BE2C (cell line): Measurements from ENCODE around the gene PODNL1.

ENCODE experiments used
- DNase-seq: peaks from one replicate; pipeline ENCODE4 v3.0.0-alpha.2; 2020
- H3K27me3 ChIP-seq: fragments of 250-450 bp; sonication (Bioruptor Pico); 2 replicates; pipeline ENCODE4 v1.5.1; 2020; ENCODE audit warnings: mild to moderate bottlenecking
- H3K36me3 ChIP-seq: fragments of 250-450 bp; sonication (Bioruptor Pico); 2 replicates; pipeline ENCODE4 v1.5.1; 2020; ENCODE audit warnings: mild to moderate bottlenecking
- H3K4me1 ChIP-seq: fragments of 250-450 bp; sonication (Bioruptor Pico); 2 replicates; pipeline ENCODE4 v1.5.1; 2020
- H3K4me3 ChIP-seq: 2 replicates; pipeline ENCODE4 v1.5.1; 2011; ENCODE audit warnings: low read depth, low read length
- H3K9me3 ChIP-seq: fragments of 250-450 bp; sonication (Bioruptor Pico); 2 replicates; pipeline ENCODE4 v1.5.1; 2020
- CTCF ChIP-seq: IDR thresholded peaks from 2 replicates; pipeline ENCODE4 v1.5.1; 2012; ENCODE audit warnings: mild to moderate bottlenecking, low read depth, low read length

The PODNL1 gene

DNA sequence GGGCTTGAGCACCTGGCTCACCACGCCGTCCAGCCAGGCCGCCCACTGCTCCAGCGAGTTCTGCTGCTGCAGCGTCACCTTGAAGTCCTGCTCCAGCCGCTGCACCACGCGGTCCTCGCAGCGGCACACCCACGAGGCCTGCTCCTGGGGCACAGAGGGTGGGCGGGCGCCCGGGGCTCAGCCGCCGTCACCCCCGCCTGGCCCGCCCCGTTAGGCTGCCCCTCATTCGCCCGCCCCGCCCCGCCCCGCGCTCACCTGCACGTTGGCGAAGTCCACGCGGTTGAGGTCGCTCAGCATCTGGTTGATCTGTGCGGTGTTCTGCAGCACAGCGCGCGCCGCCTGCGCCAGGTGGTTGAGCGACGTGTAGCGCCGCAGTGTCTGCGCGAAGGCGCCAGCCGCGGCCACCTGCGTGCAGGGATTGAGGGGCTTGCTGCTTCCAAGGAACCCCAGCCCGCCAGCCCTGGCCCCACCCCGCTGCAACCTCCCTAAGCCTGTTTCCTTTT, 25.4 kb upstream of the PODNL1 start:
- no peak for TF ChIP-seq CTCF
- no peak overlapping the region for H3K4me3 ChIP-seq
- DNase-seq = no peak
- no peaks in the 10 kb centered on the region for H3K27me3 ChIP-seq
- no peaks in the 10 kb centered on the region for H3K4me1 ChIP-seq
- peaks cover 46% of the 10 kb centered on the region for H3K36me3 ChIP-seq
- no peaks in the 10 kb centered on the region for H3K9me3 ChIP-seq

DNA sequence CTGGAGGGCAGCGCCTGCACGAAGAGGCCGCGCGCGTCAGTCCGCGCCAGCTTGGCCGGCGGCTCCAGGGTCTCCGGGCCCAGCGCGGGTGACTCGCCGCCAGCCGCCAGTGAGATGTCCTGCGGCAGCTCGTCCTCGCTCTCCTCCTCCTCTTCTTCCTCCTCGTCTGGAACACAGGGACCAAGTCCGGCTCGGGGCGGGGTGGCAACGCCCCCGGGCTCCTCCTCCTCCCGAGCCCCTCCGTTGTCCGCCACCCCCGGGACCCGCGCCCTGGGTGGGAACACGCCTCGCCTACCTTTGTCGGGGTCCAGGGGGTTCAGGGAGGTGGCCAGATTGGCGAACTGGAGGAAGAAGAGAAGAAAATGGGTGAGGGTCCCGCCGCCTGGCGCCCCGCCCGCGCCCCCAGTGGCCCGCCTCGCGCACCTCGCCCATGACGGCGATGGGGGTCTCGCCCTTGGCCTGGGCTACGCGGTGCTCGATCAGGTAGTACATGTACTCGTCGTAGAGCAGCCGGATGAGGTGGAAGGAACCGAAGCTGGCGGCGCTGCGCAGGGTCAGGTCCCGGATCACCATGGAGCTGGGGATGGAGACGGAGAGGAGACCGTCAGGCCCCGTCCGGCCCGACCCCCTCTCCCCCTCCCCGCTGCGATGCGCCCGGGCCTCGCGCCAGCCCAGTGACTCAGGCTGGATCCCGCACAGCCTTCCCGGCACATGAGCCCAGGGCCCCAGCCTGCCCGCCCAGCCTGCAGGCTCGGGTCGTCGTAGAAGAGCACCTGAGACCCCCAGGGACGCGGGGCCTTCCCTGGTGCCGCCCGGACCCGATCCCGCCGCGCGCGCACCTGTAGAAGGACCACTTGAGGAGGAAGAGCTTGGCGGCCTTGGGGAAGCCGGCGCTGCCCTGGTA, 24.7 kb upstream of the PODNL1 start:
- DNase-seq = no peak
- no peaks in the 10 kb centered on the region for H3K9me3 ChIP-seq
- H3K36me3 ChIP-seq = peaks cover 46% of the 10 kb centered on the region
- H3K4me3 ChIP-seq = no peak overlapping the region
- TF ChIP-seq CTCF = no peak
- no peaks in the 10 kb centered on the region for H3K4me1 ChIP-seq
- no peaks in the 10 kb centered on the region for H3K27me3 ChIP-seq

DNA sequence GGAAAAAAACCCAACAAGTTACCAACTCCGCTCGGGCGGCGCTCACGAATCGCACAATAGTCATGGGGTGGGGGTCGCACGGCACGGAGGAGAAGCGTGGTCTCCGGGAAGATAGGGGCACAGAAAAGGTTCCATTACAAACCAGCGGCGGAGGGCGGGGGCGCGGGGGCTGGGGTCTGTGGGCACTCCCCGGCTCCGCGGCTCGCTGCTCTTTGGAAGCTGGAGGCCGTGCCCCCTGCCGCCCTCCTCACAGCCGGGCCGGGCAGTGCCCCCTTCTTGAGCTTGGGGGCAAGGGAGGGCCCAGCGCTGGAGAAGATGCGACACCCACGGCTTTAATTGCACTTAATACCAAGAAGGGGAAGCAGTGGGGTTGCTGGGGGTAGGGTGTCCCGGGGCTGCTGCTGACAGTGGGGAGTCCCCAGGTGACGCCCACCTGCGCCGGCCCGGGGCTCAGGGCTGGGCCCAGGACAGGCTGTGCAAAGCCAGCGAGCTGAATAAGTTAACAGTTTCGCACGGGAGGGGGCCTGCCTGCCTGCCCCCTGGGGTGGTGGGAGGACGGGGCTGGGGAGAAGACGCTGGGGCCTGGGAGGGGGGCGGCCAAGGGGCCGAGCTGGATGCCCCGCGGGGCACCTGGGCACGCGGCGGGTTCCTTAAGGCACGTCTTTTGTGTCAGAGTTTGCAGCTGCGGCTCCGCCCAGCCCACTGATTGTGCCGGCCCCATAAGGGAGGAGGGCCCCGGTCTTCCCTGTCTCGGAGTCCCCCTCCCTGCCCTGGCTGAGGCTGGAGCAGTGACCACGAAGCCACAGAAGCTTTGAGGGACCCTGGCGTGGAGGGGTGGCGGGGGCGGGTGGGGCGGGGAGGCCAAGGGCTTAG, 23.8 kb upstream of the PODNL1 start:
- Histone ChIP-seq H3K4me1 (no peaks in the 10 kb centered on the region), H3K27me3 (no peaks in the 10 kb centered on the region), H3K9me3 (no peaks in the 10 kb centered on the region), H3K36me3 (peaks cover 48% of the 10 kb centered on the region), H3K4me3 (no peak overlapping the region)
- DNase-seq = no peak
- no peak for TF ChIP-seq CTCF

- Histone ChIP-seq H3K4me1 (no peaks in the 10 kb centered on the region), H3K4me3 (no peak overlapping the region), H3K9me3 (no peaks in the 10 kb centered on the region), H3K36me3 (peaks cover 51% of the 10 kb centered on the region), H3K27me3 (no peaks in the 10 kb centered on the region)
- no peak for DNase-seq
- peak; percentile 23; the same call in 1 of the 2 replicates for TF ChIP-seq CTCF
Measured at GRCh38 chr19:13960863-13961784, 22.9 kb upstream of the PODNL1 start.

DNA sequence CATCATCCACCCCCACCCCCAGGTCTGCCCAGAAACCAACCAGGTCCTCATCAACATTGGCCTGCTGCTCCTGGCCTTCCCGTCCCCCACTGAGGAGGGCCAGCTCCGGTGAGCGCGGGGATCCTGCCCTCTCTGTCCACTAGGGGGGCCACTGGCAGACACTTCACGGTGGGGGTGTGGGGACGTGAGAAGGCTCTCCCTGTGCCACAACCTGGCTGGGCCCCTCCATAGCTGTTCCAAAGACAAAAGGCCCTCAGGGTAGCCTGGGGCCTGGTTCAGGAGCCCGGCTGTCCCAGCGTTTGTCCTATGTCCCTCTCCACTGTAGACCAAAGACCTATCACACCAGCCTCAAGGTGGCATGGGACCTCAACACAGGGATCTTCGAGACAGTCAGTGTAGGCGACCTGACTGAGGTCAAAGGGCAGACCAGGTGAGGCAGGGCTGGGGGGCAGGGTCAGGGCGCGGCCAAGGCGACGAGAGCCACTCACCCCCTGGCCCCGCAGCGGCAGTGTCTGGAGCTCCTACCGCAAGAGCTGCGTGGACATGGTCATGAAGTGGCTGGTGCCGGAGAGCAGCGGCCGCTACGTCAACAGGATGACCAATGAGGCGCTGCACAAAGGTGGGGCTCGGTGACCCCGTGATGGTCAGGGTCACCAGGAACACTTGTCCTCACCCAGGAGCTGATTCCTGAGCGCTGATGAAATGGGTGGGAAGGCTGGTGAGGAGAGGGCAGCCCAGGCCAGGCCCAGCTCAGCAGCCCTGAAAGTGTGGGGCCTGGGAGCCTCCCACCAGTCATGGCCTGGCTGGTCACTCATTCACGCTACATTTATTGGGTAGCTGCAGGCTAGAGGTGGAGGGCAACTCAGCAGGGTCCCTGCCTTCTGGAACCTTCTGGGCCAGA, 22.0 kb upstream of the PODNL1 start:
- no peaks in the 10 kb centered on the region for H3K9me3 ChIP-seq
- no peak overlapping the region for H3K4me3 ChIP-seq
- H3K4me1 ChIP-seq = no peaks in the 10 kb centered on the region
- DNase-seq = no peak
- TF ChIP-seq CTCF = peak; percentile 33
- H3K27me3 ChIP-seq = no peaks in the 10 kb centered on the region
- H3K36me3 ChIP-seq = peaks cover 60% of the 10 kb centered on the region
